HG03439 (cell line): ENCODE results near the gene AIFM1.

Source experiments
- ATAC-seq: cut with Tn5 transposase; IDR thresholded peaks from one replicate; pipeline ENCODE4 v1.9.1; 2021; ENCODE audit warnings: mild to moderate bottlenecking, moderate library complexity; ENCODE audit not compliant: unreplicated experiment

The AIFM1 gene

GRCh38 chrX:130097507-130098209 lies 68.0 kb downstream of the AIFM1 start:
- no peak for ATAC-seq

GRCh38 chrX:130095249-130096030 lies 70.2 kb downstream of the AIFM1 start:
- no peak for ATAC-seq

GRCh38 chrX:130094696-130095095 lies 70.9 kb downstream of the AIFM1 start:
- ATAC-seq: no peak

GRCh38 chrX:130093271-130093670 lies 72.4 kb downstream of the AIFM1 start:
- ATAC-seq: no peak

- ATAC-seq: peak; percentile 98
Measured at GRCh38 chrX:130091980-130092522, 73.6 kb downstream of the AIFM1 start.

GRCh38 chrX:130090364-130090763 lies 75.3 kb downstream of the AIFM1 start:
- ATAC-seq: no peak

- ATAC-seq: peak; percentile 37
Measured at GRCh38 chrX:130086447-130087206, 79.0 kb downstream of the AIFM1 start.

GRCh38 chrX:130085551-130086446 lies 79.8 kb downstream of the AIFM1 start:
- ATAC-seq: no peak

- ATAC-seq: no peak
Measured at GRCh38 chrX:130084631-130085237, 80.9 kb downstream of the AIFM1 start.

- peak; percentile 29 for ATAC-seq
Measured at GRCh38 chrX:130083656-130084382, 81.8 kb downstream of the AIFM1 start.

GRCh38 chrX:130083107-130083490 lies 82.5 kb downstream of the AIFM1 start:
- no peak for ATAC-seq

- peak; percentile 57 for ATAC-seq
Measured at GRCh38 chrX:130082244-130083106, 83.2 kb downstream of the AIFM1 start.

- ATAC-seq: no peak
Measured at GRCh38 chrX:130081421-130082045, 84.1 kb downstream of the AIFM1 start.

- no peak for ATAC-seq
Measured at GRCh38 chrX:130080791-130081367, 84.8 kb downstream of the AIFM1 start.

- no peak for ATAC-seq
Measured at GRCh38 chrX:130079824-130080406, 85.7 kb downstream of the AIFM1 start.
